Natural killer cell (primary cell): Measurements from ENCODE around the gene NRG4. TPM values are rescaled to one million over a fixed set of nuclear protein-coding genes. Genes with fewer than 3 reads are reported as not detected.
A peak's percentile ranks its signal among the peaks of the same experiment; 100 is the strongest.

ENCODE experiments used
- ATAC-seq, 3 donors: fragments of 150-1000 bp in 2 of 3; fragments of 200-7000 bp in 1 of 3; cut with Tn5 transposase; 1 replicate in 1 of 3; 2 replicates in 2 of 3; pipeline ENCODE4 v1.10.0; 2021; ENCODE audit warnings: mild to moderate bottlenecking in 2 of 3, moderate library complexity in 2 of 3
- DNase-seq, 2 donors: peaks; one replicate each; pipeline versions ENCODE4 v3.0.0 to v3.0.0-alpha.2; 2013 to 2021; ENCODE audit warnings: mixed read lengths in 1 of 2
- H3K27ac ChIP-seq: one replicate; pipeline ENCODE4 v1.5.1; 2013; ENCODE audit warnings: mild to moderate bottlenecking, low read length
- H3K27me3 ChIP-seq: one replicate; pipeline ENCODE4 v1.6.1; 2013; ENCODE audit warnings: low read length; ENCODE audit not compliant: control insufficient read depth, insufficient read depth
- H3K36me3 ChIP-seq: one replicate; pipeline ENCODE4 v1.6.1; 2013; ENCODE audit warnings: low read length; ENCODE audit not compliant: control insufficient read depth, insufficient read depth
- H3K4me1 ChIP-seq: one replicate; pipeline ENCODE4 v1.6.1; 2013; ENCODE audit warnings: low read length; ENCODE audit not compliant: control insufficient read depth, insufficient read depth
- H3K4me3 ChIP-seq: one replicate; pipeline ENCODE4 v1.5.1; 2013; ENCODE audit warnings: low read length
- H3K9me3 ChIP-seq: one replicate; pipeline ENCODE4 v1.6.1; 2013; ENCODE audit warnings: low read length; ENCODE audit not compliant: control insufficient read depth, insufficient read depth
- H3K27ac Mint-ChIP-seq, 2 donors: one replicate each; pipeline ENCODE4 v1.8.0; 2022; ENCODE audit warnings: mild to moderate bottlenecking in 2 of 2, mixed read lengths in 2 of 2, moderate library complexity in 1 of 2
- H3K27me3 Mint-ChIP-seq, 2 donors: one replicate each; pipeline ENCODE4 v1.8.0; 2022; ENCODE audit warnings: low read depth in 2 of 2, mixed read lengths in 2 of 2
- H3K36me3 Mint-ChIP-seq: one replicate; pipeline ENCODE4 v1.8.0; 2022; ENCODE audit warnings: mixed read lengths
- H3K4me1 Mint-ChIP-seq, 2 donors: one replicate each; pipeline ENCODE4 v1.8.0; 2022; ENCODE audit warnings: mixed read lengths in 2 of 2
- H3K4me3 Mint-ChIP-seq: one replicate; pipeline ENCODE4 v1.8.0; 2022; ENCODE audit warnings: mild to moderate bottlenecking, moderate library complexity, mixed read lengths
- H3K9me3 Mint-ChIP-seq, 2 donors: one replicate each; pipeline ENCODE4 v1.8.0; 2022; ENCODE audit warnings: mixed read lengths in 2 of 2
- WGBS: methylation state at CpG from one replicate; pipeline ENCODE4 v1.1.7; 2013; ENCODE audit warnings: missing lambda C conversion rate; ENCODE audit not compliant: insufficient coverage; 5-methylcytosine and 5-hydroxymethylcytosine counted together
- intact Hi-C: fragments of 100-400 bp; cut with micrococcal nuclease; formaldehyde crosslinking; loops from one replicate; pipeline ENCODE4 v1.14.2; 2022
- total RNA-seq, 4 donors: library from RNA; stranded (reverse); fragments of 120-200 nt in 1 of 4; gene quantifications; one replicate each; pipeline versions ENCODE4 v1.2.3 to v1.2.4, GENCODE V29; 2013 to 2022
- TF ChIP-seq, protein P1 (sequence below): fragments of 200-600 bp; IDR thresholded peaks from one replicate; pipeline ENCODE4 v1.8.0; 2022; ENCODE audit warnings: antibody characterized with exemption

The NRG4 gene
- total RNA-seq, 3 donors from 2014 or later (not counting 1 experiment from before 2014, with no cell fraction given) = not detected

DNA sequence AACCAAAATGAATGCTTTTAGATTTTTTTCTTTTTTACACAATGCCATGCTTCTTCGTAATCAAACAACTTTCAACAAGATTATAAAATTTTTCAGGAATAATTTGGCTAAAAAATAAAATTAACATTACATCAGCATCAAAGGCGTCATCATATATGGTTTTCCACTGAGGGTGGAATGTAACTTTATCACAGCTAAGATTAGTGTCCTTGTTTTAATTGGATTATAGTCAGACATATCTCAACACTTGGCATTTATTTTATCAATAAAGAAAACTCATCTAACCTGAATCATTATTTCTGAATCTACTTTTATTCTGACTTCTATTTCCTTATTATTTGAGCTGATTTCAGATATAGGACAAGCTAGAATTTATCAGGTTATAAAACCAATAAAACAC is 1.6 kb downstream of the NRG4 start:
- TF ChIP-seq, protein P1, sequence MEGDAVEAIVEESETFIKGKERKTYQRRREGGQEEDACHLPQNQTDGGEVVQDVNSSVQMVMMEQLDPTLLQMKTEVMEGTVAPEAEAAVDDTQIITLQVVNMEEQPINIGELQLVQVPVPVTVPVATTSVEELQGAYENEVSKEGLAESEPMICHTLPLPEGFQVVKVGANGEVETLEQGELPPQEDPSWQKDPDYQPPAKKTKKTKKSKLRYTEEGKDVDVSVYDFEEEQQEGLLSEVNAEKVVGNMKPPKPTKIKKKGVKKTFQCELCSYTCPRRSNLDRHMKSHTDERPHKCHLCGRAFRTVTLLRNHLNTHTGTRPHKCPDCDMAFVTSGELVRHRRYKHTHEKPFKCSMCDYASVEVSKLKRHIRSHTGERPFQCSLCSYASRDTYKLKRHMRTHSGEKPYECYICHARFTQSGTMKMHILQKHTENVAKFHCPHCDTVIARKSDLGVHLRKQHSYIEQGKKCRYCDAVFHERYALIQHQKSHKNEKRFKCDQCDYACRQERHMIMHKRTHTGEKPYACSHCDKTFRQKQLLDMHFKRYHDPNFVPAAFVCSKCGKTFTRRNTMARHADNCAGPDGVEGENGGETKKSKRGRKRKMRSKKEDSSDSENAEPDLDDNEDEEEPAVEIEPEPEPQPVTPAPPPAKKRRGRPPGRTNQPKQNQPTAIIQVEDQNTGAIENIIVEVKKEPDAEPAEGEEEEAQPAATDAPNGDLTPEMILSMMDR = no peak
- H3K9me3 ChIP-seq = no peaks in the 10 kb centered on the region
- H3K4me1 ChIP-seq = no peaks in the 10 kb centered on the region
- Mint-ChIP-seq H3K36me3 (peaks cover 10% of the 10 kb centered on the region), H3K27ac (no peak overlapping the region), H3K4me1 (peaks cover 17 to 18% of the 10 kb centered on the region in 2 donors), H3K9me3 (no peaks in the 10 kb centered on the region), H3K4me3 (no peak overlapping the region), H3K27me3 (peaks cover 10 to 31% of the 10 kb centered on the region in 2 donors)
- DNase-seq = no peak
- WGBS = 80% methylated on average over 1 of the region's 2 CpGs
- no peak overlapping the region for H3K27ac ChIP-seq
- H3K27me3 ChIP-seq = peaks cover 2% of the 10 kb centered on the region
- no peak overlapping the region for H3K4me3 ChIP-seq
- H3K36me3 ChIP-seq = no peaks in the 10 kb centered on the region
- intact Hi-C loops = no loop called here
- ATAC-seq = no peak

- no peaks in the 10 kb centered on the region for H3K36me3 ChIP-seq
- Mint-ChIP-seq H3K4me1 (peaks cover 13 to 14% of the 10 kb centered on the region in 2 donors), H3K9me3 (no peaks in the 10 kb centered on the region), H3K4me3 (no peak overlapping the region), H3K27ac (no peak overlapping the region), H3K27me3 (peaks cover 13 to 29% of the 10 kb centered on the region in 2 donors), H3K36me3 (no peaks in the 10 kb centered on the region)
- no peak for DNase-seq
- intact Hi-C loops = no loop called here
- H3K4me1 ChIP-seq = no peaks in the 10 kb centered on the region
- no peak overlapping the region for H3K27ac ChIP-seq
- no peaks in the 10 kb centered on the region for H3K9me3 ChIP-seq
- no peak overlapping the region for H3K4me3 ChIP-seq
- TF ChIP-seq, protein P1 = no peak
- 7% methylated on average over 2 of the region's 2 CpGs for WGBS
- H3K27me3 ChIP-seq = peaks cover 2% of the 10 kb centered on the region
- ATAC-seq = peak; percentile 36 to 75 (median 44)
Measured at GRCh38 chr15:76006136-76006778, 6.0 kb downstream of the NRG4 start.

GRCh38 chr15:76003364-76003763 is 8.9 kb downstream of the NRG4 start:
- Histone ChIP-seq H3K4me3 (no peak overlapping the region), H3K27me3 (no peaks in the 10 kb centered on the region), H3K36me3 (no peaks in the 10 kb centered on the region), H3K4me1 (no peaks in the 10 kb centered on the region), H3K9me3 (no peaks in the 10 kb centered on the region), H3K27ac (no peak overlapping the region)
- no peak for DNase-seq
- Mint-ChIP-seq H3K9me3 (no peaks in the 10 kb centered on the region), H3K27ac (no peak overlapping the region), H3K27me3 (peaks cover 10 to 27% of the 10 kb centered on the region in 2 donors), H3K4me3 (no peak overlapping the region), H3K36me3 (no peaks in the 10 kb centered on the region), H3K4me1 (peaks cover 13 to 14% of the 10 kb centered on the region in 2 donors)
- TF ChIP-seq, protein P1 = no peak
- intact Hi-C loops = no loop called here
- ATAC-seq = no peak

DNA sequence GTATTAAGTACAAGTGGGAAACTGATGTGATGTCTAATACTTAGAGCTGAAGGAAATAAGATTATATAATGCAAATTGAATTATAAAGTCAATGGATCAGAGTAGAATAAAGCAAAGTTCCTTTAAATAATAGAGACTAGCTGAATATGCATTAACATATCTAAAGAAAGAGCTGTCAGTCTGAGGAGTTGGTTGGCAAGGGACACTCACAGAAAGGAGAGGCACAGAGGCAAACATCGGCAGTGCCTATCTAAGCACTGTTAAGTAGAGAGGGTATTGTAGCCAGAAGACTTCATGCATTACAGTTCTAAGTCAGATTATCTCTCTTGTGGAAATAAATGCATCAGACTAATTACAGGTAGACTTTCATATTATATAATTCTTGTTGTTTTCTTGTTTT is 16.6 kb downstream of the NRG4 start:
- Mint-ChIP-seq H3K4me3 (no peak overlapping the region), H3K27ac (no peak overlapping the region), H3K36me3 (peaks cover 10% of the 10 kb centered on the region), H3K9me3 (no peaks in the 10 kb centered on the region), H3K4me1 (no peaks in the 10 kb centered on the region), H3K27me3 (peaks cover 0 to 24% of the 10 kb centered on the region in 2 donors)
- no peaks in the 10 kb centered on the region for H3K4me1 ChIP-seq
- peaks cover 2% of the 10 kb centered on the region for H3K27me3 ChIP-seq
- DNase-seq (no peak), ATAC-seq (no peak)
- no peak overlapping the region for H3K4me3 ChIP-seq
- TF ChIP-seq, protein P1 = no peak
- no peaks in the 10 kb centered on the region for H3K36me3 ChIP-seq
- intact Hi-C loops = no loop called here
- no peak overlapping the region for H3K27ac ChIP-seq
- WGBS = 88% methylated on average over 1 of the region's 1 CpG
- H3K9me3 ChIP-seq = no peaks in the 10 kb centered on the region
